PC-9 (cell line): Measurements from ENCODE around the gene C19orf44. TPM values are rescaled to one million over a fixed set of nuclear protein-coding genes. Genes with fewer than 3 reads are reported as not detected.

Experiments
- BruUV-seq: library from RNA; stranded (reverse); fragments of 400-500 nt; replicated peaks from 2 replicates; lab custom pipeline; 2021; lab: Mats Ljungman, UMichigan
- CTCF ChIA-PET: fragments of 300-600 bp; sonication (Branson Sonifier 250); formaldehyde crosslinking; loops from one replicate; lab custom pipeline; 2022; ENCODE audit warnings: antibody characterized with exemption; lab: Charles Lee
- POLR2A ChIA-PET: fragments of 300-600 bp; sonication (Branson Sonifier 250); formaldehyde crosslinking; loops from one replicate; lab custom pipeline; 2022; ENCODE audit warnings: antibody characterized with exemption; ENCODE audit not compliant: unreplicated experiment; lab: Charles Lee
- DNase-seq, 2 experiments: peaks; one replicate each; pipeline versions ENCODE4 v3.0.0 to v3.0.0-alpha.2; 2015 to 2022; ENCODE audit warnings: mixed read lengths in 1 of 2
- H2AFZ ChIP-seq: fragments of 200-600 bp; sonication (generic); 2 replicates; pipeline ENCODE4 v1.8.1; 2017; ENCODE audit warnings: antibody characterized with exemption
- H3F3A ChIP-seq: fragments of 200-600 bp; sonication (generic); 2 replicates; pipeline ENCODE4 v1.8.1; 2017; ENCODE audit warnings: antibody characterized with exemption, mild to moderate bottlenecking, low read depth; ENCODE audit not compliant: insufficient read depth
- H3K27ac ChIP-seq: fragments of 200-600 bp; sonication (generic); 2 replicates; pipeline ENCODE4 v1.6.1; 2016; ENCODE audit warnings: mixed run types
- H3K27me3 ChIP-seq: fragments of 200-600 bp; sonication (generic); 2 replicates; pipeline ENCODE4 v1.6.1; 2016; ENCODE audit warnings: low read depth, mixed run types; ENCODE audit not compliant: insufficient read depth
- H3K36me3 ChIP-seq: fragments of 200-600 bp; sonication (generic); 2 replicates; pipeline ENCODE4 v1.6.1; 2016; ENCODE audit warnings: low read depth, mixed run types
- H3K4me1 ChIP-seq: fragments of 200-600 bp; sonication (generic); replicated peaks from 2 replicates; pipeline ENCODE4 v1.6.1; 2016; ENCODE audit warnings: mixed run types; ENCODE audit not compliant: insufficient read depth
- H3K4me2 ChIP-seq: fragments of 200-600 bp; sonication (generic); 2 replicates; pipeline ENCODE4 v1.6.1; 2017; ENCODE audit warnings: mixed run types
- H3K4me3 ChIP-seq: fragments of 200-600 bp; sonication (generic); 2 replicates; pipeline ENCODE4 v1.6.1; 2016; ENCODE audit warnings: mixed run types
- H3K79me2 ChIP-seq: fragments of 200-600 bp; sonication (generic); 2 replicates; pipeline ENCODE4 v1.6.1; 2017; ENCODE audit warnings: low read depth, mixed run types
- H3K9me2 ChIP-seq: fragments of 200-600 bp; sonication (generic); 2 replicates; pipeline ENCODE4 v1.8.1; 2017; ENCODE audit warnings: mild to moderate bottlenecking; ENCODE audit not compliant: insufficient read depth
- H3K9me3 ChIP-seq: fragments of 200-600 bp; sonication (generic); 2 replicates; pipeline ENCODE4 v1.8.1; 2016; ENCODE audit warnings: low read depth; ENCODE audit not compliant: insufficient read depth
- H4K20me1 ChIP-seq: fragments of 200-600 bp; sonication (generic); 2 replicates; pipeline ENCODE4 v1.8.1; 2017; ENCODE audit not compliant: insufficient read depth
- EZH2 ChIP-seq: fragments of 200-600 bp; sonication (generic); IDR thresholded peaks from 2 replicates; pipeline ENCODE4 v1.8.0; 2017; ENCODE audit warnings: antibody characterized with exemption, low read depth
- intact Hi-C: fragments of 100-400 bp; cut with micrococcal nuclease; formaldehyde crosslinking; loops from one replicate; pipeline ENCODE4 v1.10.0; 2022; ENCODE audit not compliant: unreplicated experiment
- total RNA-seq: library from RNA; stranded (reverse); gene quantifications from 2 replicates; pipeline ENCODE4 v1.2.3, GENCODE V29; 2021
- TF ChIP-seq, protein P1 (sequence below): fragments of 200-600 bp; sonication (generic); conservative IDR thresholded peaks from 2 replicates; pipeline ENCODE4 v1.6.1; 2017; ENCODE audit warnings: mixed run types, antibody characterized with exemption, mild to moderate bottlenecking, moderate library complexity

Gene C19orf44
- total RNA-seq, 1 experiment from 2014 or later, result 6.7 TPM

- intact Hi-C loops, result no loop called here
- Histone ChIP-seq H3K36me3 (no peaks in the 10 kb centered on the region), H3K9me2 (no peaks in the 10 kb centered on the region), H2AFZ (no peak overlapping the region), H3F3A (peaks cover 35% of the 10 kb centered on the region; the same call in 1 of the 2 replicates), H3K9me3 (no peaks in the 10 kb centered on the region), H3K79me2 (peaks cover 92% of the 10 kb centered on the region), H3K4me2 (no peak overlapping the region), H3K27ac (no peak overlapping the region), H3K4me1 (peaks cover 28% of the 10 kb centered on the region), H3K4me3 (no peak overlapping the region), H4K20me1 (peaks cover 63% of the 10 kb centered on the region), H3K27me3 (no peaks in the 10 kb centered on the region)
- no peak for TF ChIP-seq EZH2
- TF ChIP-seq, protein P1, sequence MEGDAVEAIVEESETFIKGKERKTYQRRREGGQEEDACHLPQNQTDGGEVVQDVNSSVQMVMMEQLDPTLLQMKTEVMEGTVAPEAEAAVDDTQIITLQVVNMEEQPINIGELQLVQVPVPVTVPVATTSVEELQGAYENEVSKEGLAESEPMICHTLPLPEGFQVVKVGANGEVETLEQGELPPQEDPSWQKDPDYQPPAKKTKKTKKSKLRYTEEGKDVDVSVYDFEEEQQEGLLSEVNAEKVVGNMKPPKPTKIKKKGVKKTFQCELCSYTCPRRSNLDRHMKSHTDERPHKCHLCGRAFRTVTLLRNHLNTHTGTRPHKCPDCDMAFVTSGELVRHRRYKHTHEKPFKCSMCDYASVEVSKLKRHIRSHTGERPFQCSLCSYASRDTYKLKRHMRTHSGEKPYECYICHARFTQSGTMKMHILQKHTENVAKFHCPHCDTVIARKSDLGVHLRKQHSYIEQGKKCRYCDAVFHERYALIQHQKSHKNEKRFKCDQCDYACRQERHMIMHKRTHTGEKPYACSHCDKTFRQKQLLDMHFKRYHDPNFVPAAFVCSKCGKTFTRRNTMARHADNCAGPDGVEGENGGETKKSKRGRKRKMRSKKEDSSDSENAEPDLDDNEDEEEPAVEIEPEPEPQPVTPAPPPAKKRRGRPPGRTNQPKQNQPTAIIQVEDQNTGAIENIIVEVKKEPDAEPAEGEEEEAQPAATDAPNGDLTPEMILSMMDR, result no peak
- ChIA-PET CTCF (no interaction called here), POLR2A (no interaction called here)
- no peak for DNase-seq
- no TSS peak for BruUV-seq
Measured at GRCh38 chr19:16449330-16449961, 46.7 kb upstream of the C19orf44 start.

- DNase-seq, result peak; percentile 60 to 61
- no peak overlapping the region for H2AFZ ChIP-seq
- H3K4me3 ChIP-seq, result no peak overlapping the region
- H3K9me3 ChIP-seq, result no peaks in the 10 kb centered on the region
- CTCF ChIA-PET, result interaction anchor here (1.1 kb wide), 1 partner anchor 10 kb away, joined by 4 read pairs; no protein-coding TSS in a partner anchor
- H3K4me2 ChIP-seq, result no peak overlapping the region
- POLR2A ChIA-PET, result interaction anchor here (0.5 kb wide), 1 partner anchor 38 kb away, joined by 5 read pairs; no protein-coding TSS in a partner anchor
- BruUV-seq, result no TSS peak
- peaks cover 64% of the 10 kb centered on the region for H4K20me1 ChIP-seq
- H3K9me2 ChIP-seq, result no peaks in the 10 kb centered on the region
- no peaks in the 10 kb centered on the region for H3K36me3 ChIP-seq
- H3F3A ChIP-seq, result peaks cover 24% of the 10 kb centered on the region; the same call in 1 of the 2 replicates
- no peaks in the 10 kb centered on the region for H3K27me3 ChIP-seq
- H3K4me1 ChIP-seq, result peaks cover 18% of the 10 kb centered on the region
- TF ChIP-seq, protein P1, result no peak
- TF ChIP-seq EZH2, result no peak
- peaks cover 92% of the 10 kb centered on the region for H3K79me2 ChIP-seq
- H3K27ac ChIP-seq, result no peak overlapping the region
- intact Hi-C loops, result no loop called here
Measured at GRCh38 chr19:16452325-16452724, 43.9 kb upstream of the C19orf44 start.

DNA sequence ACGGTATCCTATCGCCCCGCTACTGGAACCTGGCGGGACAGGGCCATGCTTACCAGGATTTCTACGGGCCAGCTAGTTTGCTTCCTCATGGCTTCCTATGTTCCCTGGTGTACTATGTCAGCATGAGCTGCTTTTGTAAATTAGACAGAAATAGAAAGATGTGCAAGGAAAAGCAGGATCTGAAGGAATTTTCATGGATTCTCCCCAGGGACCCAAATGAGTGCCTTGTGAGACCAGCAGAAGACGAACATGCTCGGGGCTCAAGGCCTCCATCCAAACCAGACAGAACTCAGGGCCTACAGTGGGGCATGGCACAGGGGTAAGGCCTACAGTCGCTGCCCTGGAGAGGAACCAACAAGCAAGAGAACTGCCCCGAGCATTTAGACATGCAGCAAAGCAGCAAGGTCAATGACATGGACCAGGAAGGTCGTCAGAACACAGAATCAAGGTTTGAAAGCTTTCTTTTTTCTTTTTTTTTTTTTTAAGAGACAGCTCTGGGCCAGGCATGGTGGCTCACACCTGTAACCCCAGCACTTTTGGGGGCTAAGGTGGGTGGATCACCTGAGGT is 41.8 kb upstream of the C19orf44 start:
- intact Hi-C loops, result no loop called here

More for the DNA sequence above, 41.8 kb upstream of the C19orf44 start:
- Histone ChIP-seq H3K4me1 (0 out of 2 replicates have a peak, but pooled peaks cover 9% of the 10 kb centered on the region), H3K27ac (no peak overlapping the region), H3K9me3 (no peaks in the 10 kb centered on the region), H2AFZ (no peak overlapping the region), H3K4me3 (no peak overlapping the region), H3K27me3 (no peaks in the 10 kb centered on the region), H3F3A (peaks cover 3% of the 10 kb centered on the region; the same call in 1 of the 2 replicates), H3K4me2 (no peak overlapping the region), H3K79me2 (peaks cover 95% of the 10 kb centered on the region), H3K9me2 (no peaks in the 10 kb centered on the region), H4K20me1 (peaks cover 72% of the 10 kb centered on the region), H3K36me3 (no peaks in the 10 kb centered on the region)
- TF ChIP-seq EZH2, result no peak
- TF ChIP-seq, protein P1, result no peak
- DNase-seq, result no peak
- POLR2A ChIA-PET, result no interaction called here
- CTCF ChIA-PET, result no interaction called here
- no TSS peak for BruUV-seq
